ENCODE data around the gene GHSR. TPM values are rescaled to one million over a fixed set of nuclear protein-coding genes. Genes with fewer than 3 reads are reported as not detected.

Gene GHSR
- total RNA-seq, 1 experiment from 2014 or later, result not detected

GRCh38 chr3:172404237-172404962 lies 43.9 kb downstream of the GHSR start:
- Histone ChIP-seq H2AFZ (ENCODE audit: low read depth, low read length, poor library complexity, severe bottlenecking) (no peak overlapping the region), H3K27me3 (ENCODE audit: insufficient read depth, low read length) (no peaks in the 10 kb centered on the region), H3K4me2 (ENCODE audit: low read length) (no peak overlapping the region), H3K36me3 (ENCODE audit: control insufficient read depth in 1 of 2, insufficient read depth in 2 of 2, low read length in 2 of 2) (no peaks in the 10 kb centered on the region), H3K9ac (ENCODE audit: low read length) (no peak overlapping the region), H3K9me2 (ENCODE audit: insufficient read depth) (no peaks in the 10 kb centered on the region), H3K4me3 (replicated peaks in 1 of 2; ENCODE audit: low read depth in 1 of 2, low read length in 2 of 2) (no peak overlapping the region), H4K20me1 (ENCODE audit: insufficient read depth) (no peaks in the 10 kb centered on the region), H3K9me3 (ENCODE audit: control insufficient read depth in 1 of 2, insufficient read depth in 1 of 2, low read depth in 1 of 2, low read length in 2 of 2) (no peaks in the 10 kb centered on the region), H3K79me2 (ENCODE audit: insufficient read depth, low read length) (no peaks in the 10 kb centered on the region), H3K27ac (ENCODE audit: low read depth, low read length) (no peak overlapping the region), H3K4me1 (ENCODE audit: control insufficient read depth in 1 of 2, insufficient read depth in 2 of 2, low read length in 2 of 2) (no peaks in the 10 kb centered on the region)
- DNase-seq (ENCODE audit: low read depth, low spot score) (no peak), ATAC-seq (no peak)
- RAD21 ChIA-PET (ENCODE audit: low non-redundant PET in 1 of 2, low total read pairs in 2 of 2, uncharacterized antibody in 2 of 2, unreplicated experiment in 2 of 2), result no interaction called here
- POLR2A ChIA-PET, result no interaction called here
- no peak for TF ChIP-seq MAX (IDR thresholded peaks at IDR 0.05)
- TF ChIP-seq ZFX (IDR thresholded peaks at IDR 0.05), result no peak
- no peak for TF ChIP-seq FOSL1 (IDR thresholded peaks at IDR 0.05; ENCODE audit: low read depth)
- TF ChIP-seq EZH2phosphoT487 (IDR thresholded peaks at IDR 0.05; ENCODE audit: borderline replicate concordance), result no peak
- TF ChIP-seq RAD21 (IDR thresholded peaks at IDR 0.05; ENCODE audit: low read depth), result no peak
- no peak for TF ChIP-seq POLR2A (IDR thresholded peaks at IDR 0.05; ENCODE audit: borderline replicate concordance, extremely low read depth, insufficient read depth, insufficient read length)
- TF ChIP-seq POLR2AphosphoS5 (IDR thresholded peaks at IDR 0.05; ENCODE audit: low read depth, low read length), result no peak
- no peak for TF ChIP-seq SP1 (IDR thresholded peaks at IDR 0.05; ENCODE audit: low read depth)
- no peak for TF ChIP-seq CEBPB (IDR thresholded peaks at IDR 0.05; ENCODE audit: low read depth)
- no peak for TF ChIP-seq JUND (IDR thresholded peaks at IDR 0.05)
- no peak for TF ChIP-seq ZBTB33 (IDR thresholded peaks at IDR 0.05; ENCODE audit: extremely low read depth, insufficient replicate concordance, low read length)
- TF ChIP-seq YY1 (IDR thresholded peaks at IDR 0.05; ENCODE audit: extremely low read depth, insufficient replicate concordance, low read depth, low read length), result no peak
- TF ChIP-seq ZNF274 (IDR thresholded peaks at IDR 0.05; ENCODE audit: low read depth, low read length), result no peak
- intact Hi-C loops (cut with micrococcal nuclease), result no loop called here
- CTCF ChIA-PET, result no interaction called here
- no TSS peak for BruUV-seq (replicated peaks)
